Gastroesophageal sphincter (tissue), 4 donors: ENCODE measurements around the gene COX11. TPM values are rescaled to one million over a fixed set of nuclear protein-coding genes. Genes with fewer than 3 reads are reported as not detected.

Experiments
- ATAC-seq: fragments of 150-250 bp; one replicate; pipeline ENCODE4 v1.9.1; 2016; ENCODE audit warnings: mild to moderate bottlenecking, moderate library complexity
- H3K27ac ChIP-seq, 4 donors: fragments of 200-600 bp; sonication (generic) in 3 of 4; 1 replicate in 3 of 4; 2 replicates in 1 of 4; pipeline ENCODE4 v1.5.1; 2016 to 2019
- H3K27me3 ChIP-seq: fragments of 200-600 bp; sonication (generic); one replicate; pipeline ENCODE4 v1.5.1; 2019
- H3K36me3 ChIP-seq, 2 donors: fragments of 200-600 bp; sonication (generic); one replicate each; pipeline ENCODE4 v1.5.1; 2019; ENCODE audit warnings: control low read depth in 1 of 2
- H3K4me1 ChIP-seq, 3 donors: fragments of 200-600 bp; sonication (generic); 1 replicate in 2 of 3; 2 replicates in 1 of 3; pipeline ENCODE4 v1.5.1; 2016 to 2019; ENCODE audit warnings: control low read depth in 2 of 3
- H3K4me3 ChIP-seq, 2 donors: fragments of 200-600 bp; sonication (generic); one replicate each; pipeline ENCODE4 v1.5.1; 2019; ENCODE audit warnings: mild to moderate bottlenecking in 1 of 2, moderate library complexity in 1 of 2
- H3K9me3 ChIP-seq, 3 donors: fragments of 200-600 bp; sonication (generic); one replicate each; pipeline ENCODE4 v1.5.1; 2017 to 2019; ENCODE audit warnings: control low read depth in 2 of 3
- CTCF ChIP-seq, 4 experiments: fragments of 200-600 bp in 2 of 4; fragments of 450-650 bp in 2 of 4; sonication (generic) in 1 of 4; IDR thresholded peaks; one replicate each; pipeline ENCODE4 v1.5.1; 2017 to 2019; ENCODE audit warnings: antibody characterized with exemption in 4 of 4, mild to moderate bottlenecking in 2 of 4, moderate library complexity in 2 of 4
- EP300 ChIP-seq: sonication (generic); formaldehyde crosslinking; IDR thresholded peaks from one replicate; pipeline ENCODE4 v1.6.1; 2017; ENCODE audit warnings: antibody characterized with exemption, mild to moderate bottlenecking
- POLR2A ChIP-seq, 2 donors: fragments of 450-650 bp; IDR thresholded peaks; one replicate each; pipeline ENCODE4 v1.6.1; 2017; ENCODE audit warnings: antibody characterized with exemption in 2 of 2, mild to moderate bottlenecking in 2 of 2, moderate library complexity in 1 of 2
- POLR2AphosphoS5 ChIP-seq: sonication (generic); formaldehyde crosslinking; IDR thresholded peaks from one replicate; pipeline ENCODE4 v1.6.1; 2017; ENCODE audit warnings: antibody characterized with exemption
- WGBS, 2 donors: methylation state at CpG; one replicate each; pipeline ENCODE4 v1.1.5; 2018; ENCODE audit warnings: low coverage in 1 of 2; 5-methylcytosine and 5-hydroxymethylcytosine counted together
- total RNA-seq, 4 donors: library from RNA; depleted of rRNA; stranded (reverse); fragments of >200 nt; gene quantifications; one replicate each; pipeline ENCODE4 v1.1.0, GENCODE V29; 2016

Gene COX11
- total RNA-seq, 4 donors from 2014 or later, result 71.1 to 115 (median 108) TPM

- Histone ChIP-seq H3K27me3 (no peaks in the 10 kb centered on the region), H3K9me3 (no peaks in the 10 kb centered on the region), H3K4me1 (peaks cover 0 to 5% (median 0%) of the 10 kb centered on the region in 3 donors), H3K27ac (no peak overlapping the region), H3K36me3 (peaks cover 0 to 33% of the 10 kb centered on the region in 2 donors), H3K4me3 (no peak overlapping the region)
- TF ChIP-seq POLR2A (IDR thresholded peaks at IDR 0.05), result no peak
- TF ChIP-seq CTCF (IDR thresholded peaks at IDR 0.05), result no peak
- no peak for TF ChIP-seq EP300
- no peak for TF ChIP-seq POLR2AphosphoS5
- 81 to 82% methylated on average over 1 of the region's 1 CpG for WGBS, 2 donors
- ATAC-seq, result no peak
These were observed 28.0 kb upstream of the COX11 start for GRCh38 chr17:54996441-54996840.

GRCh38 chr17:54992797-54993639, 24.6 kb upstream of the COX11 start:
- Histone ChIP-seq H3K4me3 (no peak overlapping the region), H3K9me3 (no peaks in the 10 kb centered on the region), H3K4me1 (peaks cover 0 to 5% (median 0%) of the 10 kb centered on the region in 3 donors), H3K36me3 (peaks cover 0 to 25% of the 10 kb centered on the region in 2 donors), H3K27ac (no peak overlapping the region), H3K27me3 (no peaks in the 10 kb centered on the region)
- 90 to 93% methylated on average over 4 to 8 of the region's 8 CpGs for WGBS, 2 donors
- peak; percentile 46 to 64 (median 58) for TF ChIP-seq CTCF (IDR thresholded peaks at IDR 0.05)
- TF ChIP-seq EP300, result no peak
- ATAC-seq, result no peak

GRCh38 chr17:54991567-54991966, 23.1 kb upstream of the COX11 start:
- no peak for TF ChIP-seq CTCF (IDR thresholded peaks at IDR 0.05)
- 0 to 92% methylated on average over 1 of the region's 1 CpG for WGBS, 2 donors
- H3K4me3 ChIP-seq, result no peak overlapping the region
- no peak overlapping the region for H3K27ac ChIP-seq
- H3K9me3 ChIP-seq, result no peaks in the 10 kb centered on the region
- ATAC-seq, result no peak
- H3K27me3 ChIP-seq, result no peaks in the 10 kb centered on the region
- no peaks in the 10 kb centered on the region for H3K4me1 ChIP-seq
- peaks cover 0 to 30% of the 10 kb centered on the region in 2 donors for H3K36me3 ChIP-seq

- no peak for ATAC-seq
- Histone ChIP-seq H3K27ac (no peak overlapping the region), H3K4me1 (no peaks in the 10 kb centered on the region), H3K27me3 (no peaks in the 10 kb centered on the region), H3K9me3 (no peaks in the 10 kb centered on the region), H3K4me3 (no peak overlapping the region), H3K36me3 (peaks cover 0 to 34% of the 10 kb centered on the region in 2 donors)
- WGBS, 2 donors, result 100% methylated on average over 1 of the region's 4 CpGs
- TF ChIP-seq CTCF (IDR thresholded peaks at IDR 0.05) (no peak), EP300 (no peak), POLR2A (IDR thresholded peaks at IDR 0.05) (no peak), POLR2AphosphoS5 (no peak)
These were observed 21.7 kb upstream of the COX11 start for GRCh38 chr17:54990118-54990517.

GRCh38 chr17:54985476-54985875, 17.0 kb upstream of the COX11 start:
- WGBS, 2 donors, result 90 to 100% methylated on average over 1 of the region's 1 CpG
- TF ChIP-seq POLR2AphosphoS5 (no peak), EP300 (no peak), POLR2A (IDR thresholded peaks at IDR 0.05) (no peak), CTCF (IDR thresholded peaks at IDR 0.05) (no peak)

More at GRCh38 chr17:54985476-54985875, 17.0 kb upstream of the COX11 start:
- H3K4me1 ChIP-seq, result peaks cover 2 to 16% (median 5%) of the 10 kb centered on the region in 3 donors
- no peak overlapping the region for H3K27ac ChIP-seq
- no peak overlapping the region for H3K4me3 ChIP-seq
- H3K36me3 ChIP-seq, result peaks cover 0 to 20% of the 10 kb centered on the region in 2 donors
- peaks cover 0 to under 1% (median 0%) of the 10 kb centered on the region in 3 donors for H3K9me3 ChIP-seq
- no peak for ATAC-seq
- H3K27me3 ChIP-seq, result no peaks in the 10 kb centered on the region
